HL-60 (cell line): ENCODE measurements around the gene PDZD8.

Experiments
- DNase-seq, 2 experiments: peaks; one replicate each; pipeline ENCODE4 v3.0.0-alpha.2; 2010 to 2020; ENCODE audit warnings: low read depth in 1 of 2, low spot score in 1 of 2
- H3K27ac ChIP-seq: fragments of 250-450 bp; sonication (Bioruptor Pico); replicated peaks from 2 replicates; pipeline ENCODE4 v1.5.1; 2020; ENCODE audit warnings: mild to moderate bottlenecking, moderate library complexity
- H3K27me3 ChIP-seq: fragments of 250-450 bp; sonication (Bioruptor Pico); 2 replicates; pipeline ENCODE4 v1.5.1; 2021; ENCODE audit warnings: mild to moderate bottlenecking, moderate library complexity; ENCODE audit not compliant: insufficient read depth, poor library complexity, severe bottlenecking
- H3K4me3 ChIP-seq: replicated peaks from 2 replicates; pipeline ENCODE4 v1.5.1; 2011; ENCODE audit warnings: mild to moderate bottlenecking, control low read depth, low read length; ENCODE audit not compliant: insufficient read depth
- GABPA ChIP-seq: IDR thresholded peaks from 2 replicates; pipeline ENCODE4 v1.6.1; 2012; ENCODE audit warnings: low read depth
- POLR2AphosphoS5 ChIP-seq: IDR thresholded peaks from 2 replicates; pipeline ENCODE4 v1.6.1; 2012; ENCODE audit warnings: low read depth
- SPI1 ChIP-seq: IDR thresholded peaks from 2 replicates; pipeline ENCODE4 v1.6.1; 2012; ENCODE audit warnings: low read depth, mild to moderate bottlenecking, borderline replicate concordance
- TF ChIP-seq, protein P1 (sequence below): IDR thresholded peaks from 2 replicates; pipeline ENCODE4 v1.6.1; 2012; ENCODE audit warnings: low read depth; ENCODE audit not compliant: insufficient replicate concordance
- TF ChIP-seq, protein P2 (sequence below): IDR thresholded peaks from one replicate; pipeline ENCODE4 v1.5.1; 2011; ENCODE audit warnings: low read length, control low read depth, inconsistent platforms; ENCODE audit not compliant: insufficient read depth

The PDZD8 gene

DNA sequence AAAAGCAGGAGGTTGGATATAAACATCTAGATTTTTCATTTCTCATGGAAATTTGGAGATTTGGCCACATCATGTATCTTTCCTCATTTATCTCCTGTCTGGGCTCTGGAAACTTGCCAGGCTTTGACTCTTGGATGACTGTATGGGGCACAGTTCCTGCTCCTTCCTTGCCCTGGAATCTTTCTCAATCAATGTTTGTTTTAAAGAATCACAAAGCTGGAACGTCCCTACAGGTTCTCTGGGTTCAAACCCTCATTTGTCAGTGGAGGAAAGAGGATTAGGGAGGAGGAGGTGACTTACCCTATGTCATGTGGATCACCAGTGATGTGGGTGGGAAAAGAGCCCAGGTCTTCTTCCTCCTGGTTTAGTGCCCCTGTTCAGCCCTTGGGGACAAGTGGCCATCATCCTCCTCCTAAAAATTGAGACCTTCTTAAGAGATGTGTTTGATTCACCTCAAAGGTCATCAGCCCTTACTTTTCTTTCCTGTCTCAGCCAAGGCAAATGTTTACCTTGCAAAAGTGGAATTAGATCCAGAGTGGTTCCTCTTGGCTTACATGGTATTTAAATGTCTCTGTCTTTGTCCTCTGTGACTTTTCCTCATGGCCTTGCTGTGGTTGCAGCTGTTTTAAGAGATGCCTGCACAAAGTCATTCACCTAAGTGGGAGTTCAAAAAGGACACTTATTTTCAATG is 38.8 kb upstream of the PDZD8 start:
- DNase-seq = no peak
- Histone ChIP-seq H3K27me3 (no peaks in the 10 kb centered on the region), H3K27ac (peak overlapping the region; percentile 40), H3K4me3 (no peak overlapping the region)
- TF ChIP-seq SPI1 = no peak
- TF ChIP-seq, protein P1, sequence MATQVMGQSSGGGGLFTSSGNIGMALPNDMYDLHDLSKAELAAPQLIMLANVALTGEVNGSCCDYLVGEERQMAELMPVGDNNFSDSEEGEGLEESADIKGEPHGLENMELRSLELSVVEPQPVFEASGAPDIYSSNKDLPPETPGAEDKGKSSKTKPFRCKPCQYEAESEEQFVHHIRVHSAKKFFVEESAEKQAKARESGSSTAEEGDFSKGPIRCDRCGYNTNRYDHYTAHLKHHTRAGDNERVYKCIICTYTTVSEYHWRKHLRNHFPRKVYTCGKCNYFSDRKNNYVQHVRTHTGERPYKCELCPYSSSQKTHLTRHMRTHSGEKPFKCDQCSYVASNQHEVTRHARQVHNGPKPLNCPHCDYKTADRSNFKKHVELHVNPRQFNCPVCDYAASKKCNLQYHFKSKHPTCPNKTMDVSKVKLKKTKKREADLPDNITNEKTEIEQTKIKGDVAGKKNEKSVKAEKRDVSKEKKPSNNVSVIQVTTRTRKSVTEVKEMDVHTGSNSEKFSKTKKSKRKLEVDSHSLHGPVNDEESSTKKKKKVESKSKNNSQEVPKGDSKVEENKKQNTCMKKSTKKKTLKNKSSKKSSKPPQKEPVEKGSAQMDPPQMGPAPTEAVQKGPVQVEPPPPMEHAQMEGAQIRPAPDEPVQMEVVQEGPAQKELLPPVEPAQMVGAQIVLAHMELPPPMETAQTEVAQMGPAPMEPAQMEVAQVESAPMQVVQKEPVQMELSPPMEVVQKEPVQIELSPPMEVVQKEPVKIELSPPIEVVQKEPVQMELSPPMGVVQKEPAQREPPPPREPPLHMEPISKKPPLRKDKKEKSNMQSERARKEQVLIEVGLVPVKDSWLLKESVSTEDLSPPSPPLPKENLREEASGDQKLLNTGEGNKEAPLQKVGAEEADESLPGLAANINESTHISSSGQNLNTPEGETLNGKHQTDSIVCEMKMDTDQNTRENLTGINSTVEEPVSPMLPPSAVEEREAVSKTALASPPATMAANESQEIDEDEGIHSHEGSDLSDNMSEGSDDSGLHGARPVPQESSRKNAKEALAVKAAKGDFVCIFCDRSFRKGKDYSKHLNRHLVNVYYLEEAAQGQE = no peak
- TF ChIP-seq, protein P2, sequence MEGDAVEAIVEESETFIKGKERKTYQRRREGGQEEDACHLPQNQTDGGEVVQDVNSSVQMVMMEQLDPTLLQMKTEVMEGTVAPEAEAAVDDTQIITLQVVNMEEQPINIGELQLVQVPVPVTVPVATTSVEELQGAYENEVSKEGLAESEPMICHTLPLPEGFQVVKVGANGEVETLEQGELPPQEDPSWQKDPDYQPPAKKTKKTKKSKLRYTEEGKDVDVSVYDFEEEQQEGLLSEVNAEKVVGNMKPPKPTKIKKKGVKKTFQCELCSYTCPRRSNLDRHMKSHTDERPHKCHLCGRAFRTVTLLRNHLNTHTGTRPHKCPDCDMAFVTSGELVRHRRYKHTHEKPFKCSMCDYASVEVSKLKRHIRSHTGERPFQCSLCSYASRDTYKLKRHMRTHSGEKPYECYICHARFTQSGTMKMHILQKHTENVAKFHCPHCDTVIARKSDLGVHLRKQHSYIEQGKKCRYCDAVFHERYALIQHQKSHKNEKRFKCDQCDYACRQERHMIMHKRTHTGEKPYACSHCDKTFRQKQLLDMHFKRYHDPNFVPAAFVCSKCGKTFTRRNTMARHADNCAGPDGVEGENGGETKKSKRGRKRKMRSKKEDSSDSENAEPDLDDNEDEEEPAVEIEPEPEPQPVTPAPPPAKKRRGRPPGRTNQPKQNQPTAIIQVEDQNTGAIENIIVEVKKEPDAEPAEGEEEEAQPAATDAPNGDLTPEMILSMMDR = no peak
- no peak for TF ChIP-seq GABPA
- no peak for TF ChIP-seq POLR2AphosphoS5

DNA sequence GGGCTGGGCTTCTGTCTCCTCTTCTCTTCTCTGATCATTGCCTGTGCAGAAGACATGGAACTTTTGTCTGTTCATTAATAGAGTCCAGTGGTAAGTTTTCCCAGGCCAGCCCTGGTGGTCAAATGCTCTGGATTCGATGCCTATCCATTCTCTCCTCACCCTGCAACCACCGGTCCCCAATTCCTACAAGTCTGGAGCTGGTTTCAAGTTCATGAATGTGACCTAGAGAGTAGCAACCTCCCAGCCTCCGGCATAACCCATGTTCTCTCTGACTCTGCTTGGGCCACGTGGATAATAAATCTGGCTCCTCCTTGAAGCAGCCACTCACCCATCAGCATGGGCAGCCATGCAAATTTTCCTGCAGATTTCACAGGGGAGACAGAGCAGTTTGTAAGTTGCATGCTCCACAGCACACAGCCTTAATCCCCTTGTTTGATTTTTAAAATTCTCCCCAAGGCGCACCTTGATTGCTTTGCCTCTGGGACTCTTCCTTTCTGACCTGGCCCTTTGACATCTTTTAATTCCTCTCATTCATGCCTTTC is 37.3 kb upstream of the PDZD8 start:
- Histone ChIP-seq H3K27me3 (no peaks in the 10 kb centered on the region), H3K4me3 (no peak overlapping the region), H3K27ac (peak overlapping the region; percentile 81; the same call in 1 of the 2 replicates)
- TF ChIP-seq SPI1 (no peak), POLR2AphosphoS5 (no peak), GABPA (no peak)
- TF ChIP-seq, protein P2 = no peak
- TF ChIP-seq, protein P1 = no peak
- DNase-seq = no peak

DNA sequence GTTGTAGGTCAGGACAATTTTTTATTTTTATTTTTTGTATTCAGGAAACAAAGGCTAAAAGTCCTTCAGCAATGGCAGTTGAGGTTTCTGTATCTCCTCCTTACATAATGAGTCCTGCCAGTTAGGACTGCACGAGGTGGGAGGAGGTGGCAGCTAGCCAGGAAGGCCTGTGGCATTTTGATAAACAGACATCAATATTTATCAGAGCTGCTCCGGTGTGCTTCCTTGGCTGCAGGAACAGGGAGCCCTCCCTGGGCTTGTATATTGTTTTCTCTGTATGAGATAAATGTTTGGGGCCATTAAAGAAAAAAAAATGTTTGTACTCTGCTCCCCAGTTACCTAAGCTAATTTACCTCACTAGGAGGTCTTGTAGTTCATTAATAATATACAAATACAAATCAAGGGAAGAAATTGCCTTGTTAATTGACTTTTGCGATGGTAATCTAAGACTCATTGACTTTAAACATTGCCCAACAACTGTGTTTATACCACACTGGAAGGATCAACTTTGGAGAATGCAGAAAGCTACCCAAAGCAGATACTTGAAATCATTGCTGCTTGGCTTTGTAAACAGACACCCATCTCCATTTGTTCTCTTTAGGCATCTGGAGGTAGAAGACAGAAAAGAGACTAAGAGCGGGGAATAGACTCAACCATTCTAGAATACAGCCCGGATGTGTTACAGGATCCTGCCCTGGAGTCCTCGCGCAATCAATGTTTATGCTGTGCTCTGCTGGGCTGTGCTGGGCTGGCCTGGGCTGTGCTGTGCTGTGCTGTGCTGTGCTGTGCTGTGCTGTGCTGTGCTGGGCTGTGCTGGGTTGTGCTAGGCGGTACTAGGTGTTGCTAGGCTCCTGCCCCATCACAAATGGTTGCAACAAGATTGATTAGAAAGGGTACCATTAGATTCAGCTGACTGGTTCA is 36.5 kb upstream of the PDZD8 start:
- TF ChIP-seq, protein P2 = no peak
- TF ChIP-seq, protein P1 = no peak
- no peak for TF ChIP-seq SPI1
- TF ChIP-seq GABPA = no peak
- peak; percentile 73 for TF ChIP-seq POLR2AphosphoS5
- DNase-seq = peak in 1 of 2 experiments; percentile 73
- Histone ChIP-seq H3K27ac (peak overlapping the region; percentile 81), H3K4me3 (no peak overlapping the region), H3K27me3 (no peaks in the 10 kb centered on the region)
